Testis (tissue), 3 donors: ENCODE measurements around the gene SLC22A23. TPM values are rescaled to one million over a fixed set of nuclear protein-coding genes. Genes with fewer than 3 reads are reported as not detected.
"Not testable (repeated sequence)": the region's sequence is repeated elsewhere in the genome, so short reads cannot be mapped to it uniquely, and the experiment has no call there.

Source experiments
- DNase-seq: peaks from one replicate; pipeline ENCODE4 v3.0.0-alpha.2; 2019
- H3K27ac ChIP-seq, 2 donors: fragments of 200-600 bp; sonication (generic); one replicate each; pipeline ENCODE4 v1.5.1; 2019
- H3K27me3 ChIP-seq: fragments of 200-600 bp; sonication (generic); one replicate; pipeline ENCODE4 v1.5.1; 2019
- H3K36me3 ChIP-seq: fragments of 200-600 bp; sonication (generic); one replicate; pipeline ENCODE4 v1.5.1; 2017; ENCODE audit warnings: low read depth; ENCODE audit errors: missing control alignments
- H3K4me1 ChIP-seq: fragments of 200-600 bp; sonication (generic); one replicate; pipeline ENCODE4 v1.5.1; 2019
- H3K4me3 ChIP-seq, 2 donors: fragments of 200-600 bp; sonication (generic); one replicate each; pipeline ENCODE4 v1.5.1; 2017 to 2019
- H3K9me3 ChIP-seq: fragments of 200-600 bp; sonication (generic); one replicate; pipeline ENCODE4 v1.5.1; 2017
- POLR2A ChIP-seq: fragments of 450-650 bp; IDR thresholded peaks from one replicate; pipeline ENCODE4 v1.6.1; 2017; ENCODE audit warnings: antibody characterized with exemption, mild to moderate bottlenecking, moderate library complexity
- WGBS, 2 donors: methylation state at CpG; one replicate each; pipeline ENCODE4 v1.1.5; 2018; 5-methylcytosine and 5-hydroxymethylcytosine counted together
- intact Hi-C: fragments of 100-400 bp; cut with DNase I; formaldehyde crosslinking; loops from one replicate; pipeline ENCODE4 v1.15.1; 2023; ENCODE audit warnings: low total_unique reads
- polyA plus RNA-seq: library from polyadenylated mRNA; stranded (reverse); fragments of 350-450 nt; fragmentation: Illumina TruSeq; extraction: RNeasy Lipid Tissue Mini Kit (QIAGEN cat#74804); gene quantifications from one replicate; pipeline ENCODE4 v1.2.3, GENCODE V29; 2014; ENCODE audit warnings: low read depth, low replicate concordance; ENCODE audit not compliant: insufficient read depth
- total RNA-seq, 2 donors: library from RNA; depleted of rRNA; stranded (reverse); fragments of >200 nt; gene quantifications; one replicate each; pipeline ENCODE4 v1.2.3, GENCODE V29; 2016
- TF ChIP-seq, protein P1 (sequence below), 3 experiments: fragments of 450-650 bp in 2 of 3; fragments of 200-600 bp in 1 of 3; sonication (generic) in 1 of 3; IDR thresholded peaks; one replicate each; pipeline ENCODE4 v1.5.1; 2016 to 2019; ENCODE audit warnings: antibody characterized with exemption in 3 of 3, mild to moderate bottlenecking in 2 of 3, moderate library complexity in 1 of 3

Gene SLC22A23
- total and polyA plus RNA-seq, 3 donors from 2014 or later: 9.0 to 20.9 (median 14.9) TPM

DNA sequence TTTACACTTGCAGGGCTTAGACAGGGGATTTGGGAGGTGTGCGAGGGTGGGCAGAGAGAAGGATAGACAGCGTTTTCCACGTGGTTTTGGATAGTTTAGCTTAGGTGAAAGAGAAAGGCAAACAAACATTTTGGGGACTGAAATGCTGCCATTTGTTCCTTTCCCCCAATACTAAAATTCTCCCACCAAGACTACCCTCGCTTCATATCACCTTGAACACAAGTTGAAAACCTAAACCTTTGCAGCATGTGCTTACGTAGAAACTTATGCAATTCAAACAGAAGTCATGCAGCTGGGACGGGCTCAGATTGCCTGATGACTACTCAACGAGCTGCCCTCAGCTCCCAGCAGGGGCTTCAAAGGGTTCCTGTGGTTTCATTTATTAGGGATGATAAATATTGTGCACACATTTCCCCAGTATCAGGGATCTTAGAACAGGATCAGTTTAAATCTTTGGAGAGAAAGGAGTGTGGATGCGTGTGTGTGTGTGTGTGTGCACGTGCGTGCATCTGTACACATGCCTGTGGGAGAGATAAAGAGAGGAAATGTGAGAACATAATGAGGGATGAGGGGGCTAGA lies 77.3 kb downstream of the SLC22A23 start:
- WGBS, 2 donors: 82 to 89% methylated on average over 10 of the region's 10 CpGs
- no peaks in the 10 kb centered on the region for H3K9me3 ChIP-seq
- no peaks in the 10 kb centered on the region for H3K4me1 ChIP-seq
- no peak overlapping the region for H3K4me3 ChIP-seq
- H3K36me3 ChIP-seq: no peaks in the 10 kb centered on the region
- TF ChIP-seq, protein P1, sequence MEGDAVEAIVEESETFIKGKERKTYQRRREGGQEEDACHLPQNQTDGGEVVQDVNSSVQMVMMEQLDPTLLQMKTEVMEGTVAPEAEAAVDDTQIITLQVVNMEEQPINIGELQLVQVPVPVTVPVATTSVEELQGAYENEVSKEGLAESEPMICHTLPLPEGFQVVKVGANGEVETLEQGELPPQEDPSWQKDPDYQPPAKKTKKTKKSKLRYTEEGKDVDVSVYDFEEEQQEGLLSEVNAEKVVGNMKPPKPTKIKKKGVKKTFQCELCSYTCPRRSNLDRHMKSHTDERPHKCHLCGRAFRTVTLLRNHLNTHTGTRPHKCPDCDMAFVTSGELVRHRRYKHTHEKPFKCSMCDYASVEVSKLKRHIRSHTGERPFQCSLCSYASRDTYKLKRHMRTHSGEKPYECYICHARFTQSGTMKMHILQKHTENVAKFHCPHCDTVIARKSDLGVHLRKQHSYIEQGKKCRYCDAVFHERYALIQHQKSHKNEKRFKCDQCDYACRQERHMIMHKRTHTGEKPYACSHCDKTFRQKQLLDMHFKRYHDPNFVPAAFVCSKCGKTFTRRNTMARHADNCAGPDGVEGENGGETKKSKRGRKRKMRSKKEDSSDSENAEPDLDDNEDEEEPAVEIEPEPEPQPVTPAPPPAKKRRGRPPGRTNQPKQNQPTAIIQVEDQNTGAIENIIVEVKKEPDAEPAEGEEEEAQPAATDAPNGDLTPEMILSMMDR (IDR thresholded peaks at IDR 0.05): no peak
- no peak for TF ChIP-seq POLR2A
- intact Hi-C loops: no loop called here
- H3K27ac ChIP-seq: no peak overlapping the region
- no peak for DNase-seq
- H3K27me3 ChIP-seq: no peaks in the 10 kb centered on the region

DNA sequence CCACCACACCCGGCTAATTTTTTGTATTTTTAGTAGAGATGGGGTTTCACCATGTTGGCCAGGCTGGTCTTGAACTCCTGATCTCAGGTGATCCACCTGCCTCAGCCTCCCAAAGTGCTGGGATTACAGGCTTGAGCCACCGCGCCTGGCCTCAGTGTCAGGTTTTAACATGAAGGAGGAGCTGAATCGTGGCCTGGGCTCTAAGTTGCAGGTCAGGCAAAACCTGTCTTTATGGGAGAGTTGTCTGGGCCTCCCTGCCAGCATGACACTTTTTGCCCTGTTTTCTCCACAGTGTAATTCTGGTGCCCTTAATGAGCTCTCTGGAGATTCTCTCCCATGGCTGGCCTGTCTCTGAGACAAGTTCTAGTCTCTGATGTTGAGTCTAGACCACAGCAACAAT lies 78.0 kb downstream of the SLC22A23 start:
- DNase-seq, H3K4me3 ChIP-seq, H3K36me3 ChIP-seq, H3K4me1 ChIP-seq, intact Hi-C loops, H3K27ac ChIP-seq, H3K9me3 ChIP-seq, H3K27me3 ChIP-seq: not testable (repeated sequence)
- 78 to 87% methylated on average over 4 of the region's 4 CpGs for WGBS, 2 donors

DNA sequence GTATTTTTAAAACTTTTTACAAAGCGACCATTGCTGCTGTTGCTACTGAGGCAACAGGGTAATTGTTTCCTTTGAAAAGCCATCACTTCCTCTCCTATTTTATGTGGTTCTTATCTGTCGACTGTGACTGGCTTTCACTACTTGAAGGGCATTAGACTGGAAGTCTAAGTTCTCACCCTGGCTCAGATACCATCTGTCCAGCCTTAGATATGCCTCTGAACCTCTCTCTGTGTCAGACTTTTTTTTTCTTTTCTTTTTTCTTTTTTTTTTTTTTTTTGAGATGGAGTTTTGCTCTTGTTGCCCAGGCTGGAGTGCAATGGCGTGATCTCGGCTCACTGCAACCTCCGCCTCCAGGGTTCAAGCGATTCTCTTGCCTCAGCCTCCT lies 78.5 kb downstream of the SLC22A23 start:
- DNase-seq, intact Hi-C loops, H3K4me3 ChIP-seq, H3K27me3 ChIP-seq, H3K36me3 ChIP-seq, H3K27ac ChIP-seq, H3K9me3 ChIP-seq, H3K4me1 ChIP-seq: not testable (repeated sequence)
- WGBS, 2 donors: 84 to 94% methylated on average over 6 of the region's 6 CpGs

DNA sequence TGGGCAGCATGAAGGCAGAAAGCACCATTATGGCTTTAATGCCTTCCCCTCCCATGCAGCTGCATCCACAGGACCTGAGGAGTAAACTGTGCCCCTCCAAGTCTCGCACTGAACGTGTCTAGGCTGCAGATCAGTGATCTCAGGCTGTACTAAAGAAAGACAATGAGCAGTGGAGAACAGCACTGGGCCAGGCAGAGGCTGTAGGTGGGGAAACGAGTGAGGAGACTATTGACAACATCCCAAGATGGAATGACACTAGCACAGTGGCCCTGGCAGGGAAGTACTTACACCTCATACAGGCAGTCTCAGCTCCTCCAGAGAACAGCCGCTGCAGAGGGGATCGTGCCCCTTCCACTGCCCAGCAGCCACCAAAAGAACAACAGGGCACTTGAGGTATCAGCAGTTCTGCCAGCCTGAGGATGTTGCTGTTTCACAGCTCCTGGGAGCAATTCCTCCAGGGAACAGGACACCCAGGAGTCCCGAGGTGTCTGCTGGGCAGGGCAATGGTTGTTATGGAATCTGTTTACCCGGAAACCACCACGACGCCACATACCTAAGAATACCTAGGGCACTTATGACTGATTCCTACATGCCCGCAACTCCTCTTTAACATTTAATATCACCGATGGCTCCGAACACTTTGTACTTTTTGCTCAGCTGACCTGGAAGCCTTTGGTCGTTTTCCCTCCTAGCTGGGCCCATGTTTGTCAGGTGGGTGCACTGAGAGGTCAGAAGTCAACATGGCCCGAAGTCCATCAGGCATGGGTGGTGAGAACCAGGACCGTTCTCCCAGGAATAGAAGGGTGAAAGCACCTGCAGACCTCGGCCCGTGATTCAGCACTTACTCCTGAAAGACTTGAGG lies 79.1 kb downstream of the SLC22A23 start:
- Histone ChIP-seq H3K27ac (no peak overlapping the region), H3K4me1 (no peaks in the 10 kb centered on the region), H3K9me3 (no peaks in the 10 kb centered on the region), H3K27me3 (no peaks in the 10 kb centered on the region), H3K4me3 (no peak overlapping the region), H3K36me3 (no peaks in the 10 kb centered on the region)
- DNase-seq: no peak
- no peak for TF ChIP-seq POLR2A
- TF ChIP-seq, protein P1 (IDR thresholded peaks at IDR 0.05): no peak
- intact Hi-C loops: no loop called here
- 91% methylated on average over 17 of the region's 17 CpGs for WGBS, 2 donors

GRCh38 chr6:3376893-3377535 lies 79.8 kb downstream of the SLC22A23 start:
- 90 to 91% methylated on average over 3 of the region's 3 CpGs for WGBS, 2 donors
- intact Hi-C loops: no loop called here
- no peak overlapping the region for H3K27ac ChIP-seq
- TF ChIP-seq, protein P1 (IDR thresholded peaks at IDR 0.05): no peak
- no peak for TF ChIP-seq POLR2A
- H3K27me3 ChIP-seq: no peaks in the 10 kb centered on the region
- no peaks in the 10 kb centered on the region for H3K4me1 ChIP-seq
- H3K4me3 ChIP-seq: no peak overlapping the region
- H3K9me3 ChIP-seq: no peaks in the 10 kb centered on the region
- no peaks in the 10 kb centered on the region for H3K36me3 ChIP-seq
- DNase-seq: no peak
